ENCODE measurements around the gene B3GNT3.

Gene B3GNT3

DNA sequence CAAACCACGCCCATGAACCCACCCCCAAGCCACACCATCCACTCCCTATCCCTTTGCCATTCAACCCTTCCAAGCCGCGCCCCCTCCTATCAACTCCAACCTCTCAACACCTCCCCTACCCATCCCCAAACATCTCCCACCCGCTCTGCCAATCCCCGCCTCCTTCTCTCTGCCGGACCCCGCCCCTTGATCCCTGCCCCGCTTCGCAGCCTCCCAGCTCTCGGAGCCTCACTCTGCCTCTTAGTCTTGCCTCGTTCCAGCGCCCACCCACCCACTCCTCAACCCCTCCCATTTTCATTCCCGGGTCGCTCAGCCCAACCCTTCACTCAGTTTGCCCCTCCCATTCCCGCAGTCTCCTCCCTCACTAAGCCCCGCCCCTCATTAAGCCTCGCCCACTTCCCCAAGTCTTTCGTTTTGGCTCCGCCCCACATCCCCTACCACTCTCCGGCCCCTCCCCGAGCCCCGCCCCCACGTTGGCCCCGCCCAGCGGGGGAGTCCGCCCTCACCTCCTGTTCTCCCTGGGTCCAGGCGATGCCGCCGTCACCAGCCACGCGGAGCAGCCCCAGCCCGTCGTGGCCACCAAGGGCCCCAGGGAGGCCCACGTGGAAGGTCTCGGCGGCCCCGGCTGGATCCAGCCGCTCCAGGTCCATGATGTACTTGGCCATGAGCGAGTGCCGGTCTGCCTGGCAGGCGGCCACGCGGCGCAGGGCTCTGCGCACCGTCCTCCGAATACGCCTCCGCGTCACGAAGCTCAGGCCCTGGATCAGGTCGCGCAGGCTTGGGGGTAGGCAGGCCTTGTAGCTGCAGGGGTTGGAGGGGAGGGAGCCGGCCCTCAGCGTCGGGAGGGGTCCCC lies 47.1 kb downstream of the B3GNT3 start:
- peak overlapping the region; percentile 13; the same call in 1 of the 2 replicates for H3K4me3 ChIP-seq (ENCODE audit: control insufficient read depth, low read depth, low read length)
- TF ChIP-seq CTCF (IDR thresholded peaks at IDR 0.05; ENCODE audit: control insufficient read depth, insufficient read depth, low read depth, low read length, missing control alignments) = no peak
- no peak for DNase-seq (ENCODE audit: low read depth)

DNA sequence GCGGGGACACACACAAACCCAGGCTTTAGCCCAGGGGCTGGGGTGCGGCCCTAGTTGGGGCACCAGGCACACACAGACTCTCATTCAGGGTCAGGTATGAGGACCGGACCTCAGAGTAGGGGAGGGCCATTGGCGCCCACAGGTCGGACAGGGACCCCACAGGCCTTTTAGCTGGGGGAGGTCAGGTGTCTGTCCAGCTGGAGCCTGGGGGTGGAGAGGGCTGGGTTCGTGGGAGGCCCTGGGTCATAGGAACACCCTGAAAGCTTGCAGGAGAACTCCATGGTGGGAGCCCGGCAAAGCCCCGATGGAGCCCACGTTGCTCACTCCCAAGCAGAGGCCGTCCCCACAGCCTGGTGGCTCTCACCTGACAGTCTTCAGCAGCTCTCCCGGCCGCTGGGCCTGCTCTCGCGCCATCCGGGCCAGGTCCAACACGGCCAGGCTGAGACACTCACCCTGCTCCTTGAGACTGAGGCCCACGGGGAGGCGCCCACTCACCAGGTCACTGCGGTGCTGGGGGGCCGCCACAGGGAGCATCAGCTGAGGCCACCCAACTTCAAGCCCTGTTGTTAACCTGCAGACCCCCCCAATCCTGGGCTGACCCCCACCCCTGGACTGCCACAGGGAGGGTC lies 47.8 kb downstream of the B3GNT3 start:
- DNase-seq (ENCODE audit: low read depth) = no peak
- peak overlapping the region; percentile 13; the same call in 1 of the 2 replicates for H3K4me3 ChIP-seq (ENCODE audit: control insufficient read depth, low read depth, low read length)
- TF ChIP-seq CTCF (IDR thresholded peaks at IDR 0.05; ENCODE audit: control insufficient read depth, insufficient read depth, low read depth, low read length, missing control alignments) = no peak

GRCh38 chr19:17843292-17843827 lies 48.4 kb downstream of the B3GNT3 start:
- no peak for TF ChIP-seq CTCF (IDR thresholded peaks at IDR 0.05; ENCODE audit: control insufficient read depth, insufficient read depth, low read depth, low read length, missing control alignments)
- no peak for DNase-seq (ENCODE audit: low read depth)
- no peak overlapping the region for H3K4me3 ChIP-seq (ENCODE audit: control insufficient read depth, low read depth, low read length)

GRCh38 chr19:17843908-17844490 lies 49.1 kb downstream of the B3GNT3 start:
- no peak for DNase-seq (ENCODE audit: low read depth)
- TF ChIP-seq CTCF (IDR thresholded peaks at IDR 0.05; ENCODE audit: control insufficient read depth, insufficient read depth, low read depth, low read length, missing control alignments) = no peak
- no peak overlapping the region for H3K4me3 ChIP-seq (ENCODE audit: control insufficient read depth, low read depth, low read length)

- no peak for TF ChIP-seq CTCF (IDR thresholded peaks at IDR 0.05; ENCODE audit: control insufficient read depth, insufficient read depth, low read depth, low read length, missing control alignments)
- H3K4me3 ChIP-seq (ENCODE audit: control insufficient read depth, low read depth, low read length) = no peak overlapping the region
- no peak for DNase-seq (ENCODE audit: low read depth)
Measured at GRCh38 chr19:17846146-17846545, 51.2 kb downstream of the B3GNT3 start.

DNA sequence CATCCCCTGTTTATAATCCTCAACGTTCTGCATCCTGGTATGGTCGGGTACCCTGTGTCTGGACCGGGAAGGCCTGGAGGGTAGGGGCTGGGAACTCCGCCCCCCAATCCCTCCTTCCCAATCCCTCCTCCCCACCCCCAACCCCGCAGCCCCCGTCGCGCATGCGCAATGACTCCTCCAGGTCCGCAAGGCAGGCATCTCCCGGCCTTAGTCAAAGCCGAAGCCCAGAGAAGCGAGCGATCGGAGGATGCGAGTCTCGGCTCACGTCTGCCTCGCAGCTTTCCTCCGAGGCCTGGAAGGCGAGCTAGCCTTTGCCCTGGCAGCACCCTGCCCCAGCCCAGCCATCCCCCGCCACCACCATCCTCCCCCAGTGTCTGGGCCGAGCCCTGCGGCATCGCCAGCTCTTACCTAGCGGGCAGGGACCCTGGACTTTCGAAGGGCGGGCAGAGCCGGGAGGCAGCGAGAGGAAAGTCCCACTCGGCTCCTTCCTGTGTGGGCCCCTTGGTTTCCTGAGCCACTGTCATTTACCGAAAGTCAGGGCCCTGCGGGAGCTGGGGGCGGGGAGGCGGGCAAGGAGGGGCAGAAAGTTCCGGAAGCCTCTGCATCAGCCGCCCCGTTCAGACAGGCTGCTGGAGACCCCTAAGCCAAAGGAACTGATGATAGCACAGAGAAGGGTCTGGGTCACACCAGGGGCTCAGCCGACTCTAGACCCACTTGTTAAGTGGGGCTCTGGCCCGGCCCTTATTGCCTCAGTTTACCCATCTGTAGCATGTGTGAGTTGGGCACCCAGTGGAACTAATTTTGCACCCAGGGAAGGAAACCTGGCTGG lies 52.8 kb downstream of the B3GNT3 start, which contains the start of gene JAK3:
JAK3 (minus strand) TSS at position 445 of the 829 bp plus-strand sequence. CDS start 3,565 bp downstream, outside the sequence.
- TF ChIP-seq CTCF (IDR thresholded peaks at IDR 0.05; ENCODE audit: control insufficient read depth, insufficient read depth, low read depth, low read length, missing control alignments) = no peak

More for the DNA sequence above, 52.8 kb downstream of the B3GNT3 start, which contains the start of gene JAK3:
- H3K4me3 ChIP-seq (ENCODE audit: control insufficient read depth, low read depth, low read length) = peak within 1 kb of the TSS; percentile 24
- no peak for DNase-seq (ENCODE audit: low read depth)

Measured in AG09309 (cell line).